Heart left ventricle (tissue), 16 donors: ENCODE results near the gene MRGPRX2. TPM values are rescaled to one million over a fixed set of nuclear protein-coding genes. Genes with fewer than 3 reads are reported as not detected.
A peak's percentile ranks its signal among the peaks of the same experiment; 100 is the strongest.

Experiments used
- ATAC-seq, 4 donors: fragments of 200-7000 bp; cut with Tn5 transposase; one replicate each; pipeline ENCODE4 v1.9.1; 2020 to 2022; ENCODE audit warnings: moderate library complexity in 4 of 4, mild to moderate bottlenecking in 3 of 4, moderate number of reproducible peaks in 1 of 4
- DNase-seq, 5 donors: peaks; one replicate each; pipeline ENCODE4 v3.0.0-alpha.2; 2020
- H3K27ac ChIP-seq, 12 donors: fragments of 200-600 bp; sonication (generic) in 4 of 12; one replicate each; pipeline versions ENCODE4 v1.5.0 to v1.8.0; 2016 to 2022; ENCODE audit warnings: mild to moderate bottlenecking in 2 of 12
- H3K27me3 ChIP-seq, 9 donors: fragments of 200-600 bp; sonication (generic) in 2 of 9; one replicate each; pipeline versions ENCODE4 v1.5.1 to v1.8.0; 2016 to 2022; ENCODE audit warnings: mild to moderate bottlenecking in 3 of 9
- H3K36me3 ChIP-seq, 9 donors: fragments of 200-600 bp; sonication (generic) in 2 of 9; one replicate each; pipeline versions ENCODE4 v1.5.0 to v1.8.0; 2018 to 2022; ENCODE audit warnings: mild to moderate bottlenecking in 2 of 9
- H3K4me1 ChIP-seq, 12 donors: fragments of 200-600 bp; sonication (generic) in 4 of 12; one replicate each; pipeline versions ENCODE4 v1.5.0 to v1.8.0; 2016 to 2022; ENCODE audit warnings: mild to moderate bottlenecking in 3 of 12
- H3K4me3 ChIP-seq, 12 donors: fragments of 200-600 bp; sonication (generic) in 4 of 12; one replicate each; pipeline versions ENCODE4 v1.5.0 to v1.8.0; 2017 to 2022; ENCODE audit warnings: mild to moderate bottlenecking in 9 of 12, moderate library complexity in 4 of 12
- H3K9me3 ChIP-seq, 12 donors: fragments of 200-600 bp; sonication (generic) in 4 of 12; one replicate each; pipeline versions ENCODE4 v1.5.0 to v1.8.0; 2016 to 2022; ENCODE audit warnings: mild to moderate bottlenecking in 1 of 12
- POLR2A ChIP-seq, 2 donors: fragments of 450-650 bp; IDR thresholded peaks; one replicate each; pipeline ENCODE4 v1.6.1; 2017; ENCODE audit warnings: antibody characterized with exemption in 2 of 2, mild to moderate bottlenecking in 2 of 2, moderate library complexity in 2 of 2
- WGBS, 4 donors: extraction: QIAGEN DNeasy Blood & Tissue Kit in 2 of 4; methylation state at CpG; one replicate each; pipeline versions ENCODE4 v1.1.5 to v1.1.7; 2013 to 2018; 5-methylcytosine and 5-hydroxymethylcytosine counted together
- intact Hi-C, 10 donors: fragments of 100-400 bp; cut with DNase I; formaldehyde crosslinking; loops; one replicate each; pipeline versions ENCODE4 v1.11.1 to v1.14.2; 2022
- polyA plus RNA-seq, 2 donors: library from polyadenylated mRNA; stranded (reverse); fragments of 200-250 nt; gene quantifications; one replicate each; pipeline ENCODE4 v1.2.3, GENCODE V29; 2013
- total RNA-seq, 9 donors: library from RNA; depleted of rRNA in 2 of 9; stranded (reverse); fragments of >200 nt in 2 of 9; fragmentation: NEBNext Ultra II Directional in 3 of 9; extraction: Animal tissue kit (Norgen Biotek cat#: 25700) in 3 of 9; gene quantifications; one replicate each; pipeline versions ENCODE4 v1.1.0 to v1.2.4, GENCODE V29; 2016 to 2023
- TF ChIP-seq, protein P1 (sequence below), 12 donors: fragments of 200-600 bp; sonication (generic) in 4 of 12; IDR thresholded peaks; one replicate each; pipeline versions ENCODE4 v1.5.0 to v1.8.0; 2018 to 2022; ENCODE audit warnings: antibody characterized with exemption in 12 of 12, mild to moderate bottlenecking in 5 of 12
- donor health status: ischemic (EF 13 %, LVEDD 7.1; RV severe dilation, severe dysfunction).
- donor health status: healthy with polysubstance abuse.
- donor health status: DM: no; HTN: yes; CAD: no.
- donor health status: DM: no; HTN: no; CAD: no.
- donor health status: ischemic (EF 25% LVEDD 6.9; RV normal size, moderate dysfunction).
- donor health status: ischemic (EF 25% LVEDD 5.7; RV mildly dilated, moderate dysfunction).
- donor health status: healthy.
- donor health status: DM: yes; HTN: yes; CAD: no.
- donor health status: ischemic (EF 35%, LVEDD 5.7; RV mildly dilated, moderate dysfunction).
- donor health status: nonischemic (EF 11% LVEDD 7.7; RV severe dilation, severe dysfunction).
- donor health status: DM: yes; HTN: yes; CAD: no.
- donor health status: PGD.
- donor health status: ischemic (EF 29% LVEDD 5.4; RV normal size, mild dysfunction).
- donor health status: nonischemic (EF 23%, LVEDD 6.1; RV moderate dilation, normal function).

MRGPRX2 gene
- total and polyA plus RNA-seq, 11 donors = 0.13 TPM; not detected in 10

DNA sequence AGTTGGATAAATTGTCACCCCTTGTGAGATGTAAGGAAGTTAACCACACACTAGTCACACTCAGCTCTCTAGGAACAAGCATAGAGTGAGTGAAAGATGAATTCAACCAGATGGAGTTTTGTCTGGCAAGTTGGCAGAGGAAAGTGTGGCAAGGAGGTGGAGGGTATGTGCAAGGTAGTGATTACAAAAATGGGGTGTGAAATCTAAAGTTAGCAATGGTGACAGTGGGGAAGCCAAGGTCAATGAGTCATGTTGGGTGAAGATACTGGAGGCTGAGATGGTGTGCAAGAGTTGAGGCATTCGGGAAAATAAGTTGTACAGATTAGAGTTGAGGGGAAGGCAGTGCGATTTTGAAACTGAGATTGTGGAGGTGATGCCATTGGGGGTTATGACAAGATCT lies 33.7 kb downstream of the MRGPRX2 start:
- TF ChIP-seq, protein P1, sequence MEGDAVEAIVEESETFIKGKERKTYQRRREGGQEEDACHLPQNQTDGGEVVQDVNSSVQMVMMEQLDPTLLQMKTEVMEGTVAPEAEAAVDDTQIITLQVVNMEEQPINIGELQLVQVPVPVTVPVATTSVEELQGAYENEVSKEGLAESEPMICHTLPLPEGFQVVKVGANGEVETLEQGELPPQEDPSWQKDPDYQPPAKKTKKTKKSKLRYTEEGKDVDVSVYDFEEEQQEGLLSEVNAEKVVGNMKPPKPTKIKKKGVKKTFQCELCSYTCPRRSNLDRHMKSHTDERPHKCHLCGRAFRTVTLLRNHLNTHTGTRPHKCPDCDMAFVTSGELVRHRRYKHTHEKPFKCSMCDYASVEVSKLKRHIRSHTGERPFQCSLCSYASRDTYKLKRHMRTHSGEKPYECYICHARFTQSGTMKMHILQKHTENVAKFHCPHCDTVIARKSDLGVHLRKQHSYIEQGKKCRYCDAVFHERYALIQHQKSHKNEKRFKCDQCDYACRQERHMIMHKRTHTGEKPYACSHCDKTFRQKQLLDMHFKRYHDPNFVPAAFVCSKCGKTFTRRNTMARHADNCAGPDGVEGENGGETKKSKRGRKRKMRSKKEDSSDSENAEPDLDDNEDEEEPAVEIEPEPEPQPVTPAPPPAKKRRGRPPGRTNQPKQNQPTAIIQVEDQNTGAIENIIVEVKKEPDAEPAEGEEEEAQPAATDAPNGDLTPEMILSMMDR (IDR thresholded peaks at IDR 0.05) = no peak
- no peak for TF ChIP-seq POLR2A (IDR thresholded peaks at IDR 0.05)

GRCh38 chr11:19025481-19026406 lies 34.8 kb downstream of the MRGPRX2 start:
- H3K4me1 ChIP-seq = peaks cover 0 to 6% (median 0%) of the 10 kb centered on the region in 12 donors
- H3K27me3 ChIP-seq = peaks cover 0 to 6% (median 0%) of the 10 kb centered on the region in 9 donors
- TF ChIP-seq POLR2A (IDR thresholded peaks at IDR 0.05) = no peak
- TF ChIP-seq, protein P1 (IDR thresholded peaks at IDR 0.05) = no peak
- intact Hi-C loops = no loop called here
- H3K9me3 ChIP-seq = no peaks in the 10 kb centered on the region
- 14 to 20% (median 17%) methylated on average over 5 of the region's 5 CpGs for WGBS, 4 donors
- peak overlapping the region in 7 of 12 donors; percentile 27 to 69 (median 47) for H3K27ac ChIP-seq
- H3K4me3 ChIP-seq = no peak overlapping the region
- DNase-seq (peak in 4 of 5 donors; percentile 24 to 64 (median 41)), ATAC-seq (peak; percentile 92 to 96 (median 94))
- no peaks in the 10 kb centered on the region for H3K36me3 ChIP-seq

More for the DNA sequence above, 33.7 kb downstream of the MRGPRX2 start:
- no peak overlapping the region for H3K4me3 ChIP-seq
- ATAC-seq (peak in 3 of 4 donors; percentile 45 to 61 (median 56)), DNase-seq (no peak)
- peaks cover 0 to 6% (median 0%) of the 10 kb centered on the region in 12 donors for H3K4me1 ChIP-seq
- intact Hi-C loops = no loop called here
- no peaks in the 10 kb centered on the region for H3K36me3 ChIP-seq
- WGBS, 4 donors = 63 to 74% (median 72%) methylated on average over 2 of the region's 2 CpGs
- H3K27me3 ChIP-seq = peaks cover 0 to 6% (median 0%) of the 10 kb centered on the region in 9 donors
- H3K9me3 ChIP-seq = peaks cover 0 to 2% (median 0%) of the 10 kb centered on the region in 12 donors
- H3K27ac ChIP-seq = peak overlapping the region in 2 of 12 donors; percentile 44 to 57

GRCh38 chr11:19020831-19021230 lies 39.7 kb downstream of the MRGPRX2 start:
- intact Hi-C loops = no loop called here
- Histone ChIP-seq H3K36me3 (no peaks in the 10 kb centered on the region), H3K4me3 (no peak overlapping the region), H3K9me3 (no peaks in the 10 kb centered on the region), H3K4me1 (peaks cover 0 to 6% (median 0%) of the 10 kb centered on the region in 12 donors), H3K27ac (no peak overlapping the region), H3K27me3 (peaks cover 0 to 13% (median 0%) of the 10 kb centered on the region in 9 donors)
- DNase-seq (no peak), ATAC-seq (no peak)
- TF ChIP-seq POLR2A (IDR thresholded peaks at IDR 0.05) = no peak
- TF ChIP-seq, protein P1 (IDR thresholded peaks at IDR 0.05) = no peak

- no peak overlapping the region for H3K27ac ChIP-seq
- no peak overlapping the region for H3K4me3 ChIP-seq
- ATAC-seq = no peak
- WGBS, 4 donors = 4 to 19% (median 12%) methylated on average over 3 of the region's 3 CpGs
- peaks cover 0 to 13% (median 0%) of the 10 kb centered on the region in 9 donors for H3K27me3 ChIP-seq
- H3K4me1 ChIP-seq = no peaks in the 10 kb centered on the region
- intact Hi-C loops = no loop called here
- H3K9me3 ChIP-seq = no peaks in the 10 kb centered on the region
- no peak for DNase-seq
- no peaks in the 10 kb centered on the region for H3K36me3 ChIP-seq
- TF ChIP-seq, protein P1 (IDR thresholded peaks at IDR 0.05) = no peak
- no peak for TF ChIP-seq POLR2A (IDR thresholded peaks at IDR 0.05)
These were observed 41.6 kb downstream of the MRGPRX2 start for GRCh38 chr11:19018901-19019300.
